NCI-H146 treated with DMSO at 0.1 percent for 48 hours (cell line): ENCODE results near the gene ADAM33.
A peak's percentile ranks its signal among the peaks of the same experiment; 100 is the strongest.

ENCODE experiments used
- DNase-seq: peaks from one replicate; lab custom pipeline; 2025; ENCODE audit not compliant: unreplicated experiment; lab: John Stamatoyannopoulos, UW

ADAM33 gene

DNA sequence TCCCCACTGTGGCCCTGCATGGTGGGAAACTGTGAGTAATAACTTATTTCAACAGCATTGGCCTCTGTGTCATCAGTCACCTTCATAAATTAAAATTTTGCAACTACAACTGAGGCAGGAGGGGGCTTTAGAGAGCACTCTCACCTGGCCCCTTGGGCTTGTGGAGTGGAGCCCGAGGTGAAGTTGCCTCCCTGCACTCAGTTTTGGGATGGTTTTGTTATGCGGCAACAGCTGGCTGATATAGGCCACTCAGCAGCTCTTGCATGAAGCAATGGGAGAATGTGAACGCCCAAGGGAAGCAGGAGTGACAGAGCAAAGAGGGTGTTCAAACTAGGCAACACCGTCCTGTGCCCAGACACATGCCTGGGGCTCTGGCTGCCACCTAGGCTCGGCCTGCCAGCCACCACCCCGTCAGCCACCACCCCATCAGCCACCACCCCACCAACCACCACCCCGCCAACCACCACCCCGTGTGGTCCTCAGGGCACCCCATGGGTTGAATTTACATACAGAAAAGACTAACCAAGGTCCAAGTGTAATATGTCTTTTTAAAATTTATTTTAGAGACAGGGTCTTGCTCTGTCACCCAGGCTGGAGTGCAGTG lies 14.3 kb downstream of the ADAM33 start:
- DNase-seq: no peak

DNA sequence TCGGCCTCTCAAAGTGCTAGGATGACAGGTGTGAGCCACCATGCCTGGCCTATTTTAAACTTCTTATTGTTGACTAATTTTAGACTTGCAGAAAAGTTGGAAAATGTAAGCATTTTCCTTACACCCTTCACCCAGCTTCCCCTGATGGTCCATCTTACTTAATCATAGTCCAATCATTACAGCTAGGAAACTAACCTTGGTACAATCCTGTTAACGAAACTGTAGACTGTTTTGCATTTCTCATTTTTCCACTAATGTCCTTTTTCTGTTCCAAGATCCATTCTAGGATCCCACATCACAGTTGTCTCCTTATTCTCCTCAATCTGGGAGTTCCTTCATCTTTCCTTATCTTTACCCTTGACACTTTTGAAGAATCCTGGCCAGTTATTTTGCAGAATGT lies 18.0 kb downstream of the ADAM33 start:
- no peak for DNase-seq

DNA sequence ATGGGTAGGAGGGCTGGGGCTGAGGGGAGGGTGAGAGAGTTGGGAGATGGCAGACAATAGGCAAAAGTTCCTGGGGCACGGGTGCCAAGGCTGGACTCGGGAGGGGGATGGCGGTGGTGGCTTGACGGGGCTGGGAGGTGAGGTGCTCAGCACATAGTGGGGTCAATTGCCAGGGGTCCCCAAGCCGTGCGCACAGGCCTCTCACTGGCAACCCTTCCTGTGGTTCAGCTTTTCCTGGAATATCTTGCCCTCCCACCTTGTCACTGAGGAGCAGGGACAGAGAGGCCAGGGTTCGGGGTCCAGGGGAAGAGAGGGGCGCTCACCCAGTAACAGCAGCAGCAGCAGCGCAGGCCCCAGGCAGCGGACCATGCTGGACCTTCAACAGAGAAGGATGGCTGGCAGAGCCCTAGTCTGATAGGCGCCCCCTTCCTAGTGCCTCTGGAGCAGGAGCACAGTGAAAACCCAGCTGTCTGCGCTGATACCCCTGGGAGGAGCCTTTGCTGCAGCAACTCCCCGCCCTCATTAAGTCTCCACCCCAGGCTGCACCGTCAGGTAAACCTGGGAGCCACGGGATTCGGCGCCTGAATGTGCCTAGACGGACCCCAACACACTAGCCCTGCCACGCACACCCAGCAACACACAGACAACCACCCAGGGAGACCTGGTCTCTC lies 18.6 kb downstream of the ADAM33 start, which contains the start of gene GFRA4:
Gene GFRA4, minus strand, starts transcription at position 369 of the 671 bp plus-strand sequence. Its CDS starts 0 bp downstream, at position 369.
- DNase-seq: no peak

DNA sequence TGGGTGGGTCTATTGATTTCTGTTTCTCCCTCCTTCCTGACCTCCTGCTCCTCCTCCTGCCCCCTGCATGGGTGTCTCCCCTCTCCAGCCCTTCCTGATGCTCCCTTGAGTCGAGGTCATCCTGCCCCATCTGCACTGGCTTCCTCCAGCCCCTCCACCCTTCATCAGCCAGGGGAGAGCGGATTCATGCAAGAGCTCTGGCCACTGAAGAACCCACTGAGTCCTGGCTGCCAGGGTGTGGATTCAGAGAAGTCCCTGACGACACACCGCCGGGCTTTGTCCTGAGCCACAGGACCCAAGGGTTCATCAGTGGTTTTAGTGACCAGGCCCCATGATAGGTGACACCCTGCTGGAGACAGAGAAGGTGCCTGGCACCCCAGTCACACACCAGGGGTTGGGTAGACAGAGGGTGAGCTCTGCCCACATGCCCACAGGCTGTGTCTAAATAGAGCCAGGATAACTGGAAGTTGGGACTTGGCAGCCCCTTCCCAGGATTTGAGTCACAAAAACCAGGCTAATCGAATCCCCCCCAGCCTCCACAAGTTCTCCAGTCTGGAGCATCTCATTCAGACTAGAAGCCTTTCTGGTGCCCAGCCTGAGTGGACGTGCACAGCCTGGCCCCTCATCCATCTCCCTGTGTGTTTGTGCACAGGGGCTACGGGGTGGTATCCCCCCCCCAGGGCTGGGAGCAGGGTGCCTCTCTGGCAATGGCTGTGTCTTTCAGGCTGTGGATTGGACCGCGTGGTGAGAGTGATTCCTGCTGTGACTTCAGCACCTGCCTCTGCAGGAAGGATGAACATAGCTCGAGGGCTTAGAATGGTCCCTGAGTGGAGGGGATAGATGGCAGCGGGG lies 19.8 kb downstream of the ADAM33 start:
- peak; percentile 35 for DNase-seq

DNA sequence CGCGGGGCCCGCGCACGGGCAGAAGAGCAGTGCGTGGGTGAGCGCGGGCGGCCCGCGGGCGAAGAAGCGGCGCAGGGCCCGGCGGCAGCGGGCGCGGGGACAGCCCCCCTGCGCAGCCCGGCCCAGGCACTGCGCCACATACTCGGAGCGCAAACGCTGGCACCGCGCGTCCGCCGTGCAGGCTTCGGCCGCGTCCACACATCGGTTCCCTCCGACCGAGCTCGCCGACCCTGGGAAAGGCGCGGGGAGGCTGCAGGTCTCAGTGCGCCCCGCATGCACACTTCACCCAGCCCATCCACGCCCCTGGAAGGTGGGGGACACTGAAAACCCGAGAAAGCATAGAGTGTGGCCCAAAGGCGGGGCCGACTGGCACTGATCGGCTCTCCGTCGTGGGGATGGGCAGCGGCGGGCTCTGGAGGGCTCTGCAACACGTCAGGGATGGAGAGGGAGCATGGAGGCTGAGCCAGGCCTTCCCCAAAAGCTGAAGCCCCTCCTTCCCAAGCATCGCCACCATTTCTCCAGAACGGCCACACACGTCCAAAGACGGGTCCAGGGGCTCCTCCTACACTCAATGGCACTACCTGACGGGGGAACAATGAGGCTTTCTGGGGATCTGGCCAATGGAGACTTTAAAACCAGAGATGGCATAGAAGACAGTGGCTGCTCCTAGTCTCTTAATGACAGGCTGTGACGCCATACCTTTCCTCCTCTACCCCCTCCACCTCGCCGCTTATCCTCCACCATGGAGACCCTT lies 20.6 kb downstream of the ADAM33 start:
- no peak for DNase-seq

DNA sequence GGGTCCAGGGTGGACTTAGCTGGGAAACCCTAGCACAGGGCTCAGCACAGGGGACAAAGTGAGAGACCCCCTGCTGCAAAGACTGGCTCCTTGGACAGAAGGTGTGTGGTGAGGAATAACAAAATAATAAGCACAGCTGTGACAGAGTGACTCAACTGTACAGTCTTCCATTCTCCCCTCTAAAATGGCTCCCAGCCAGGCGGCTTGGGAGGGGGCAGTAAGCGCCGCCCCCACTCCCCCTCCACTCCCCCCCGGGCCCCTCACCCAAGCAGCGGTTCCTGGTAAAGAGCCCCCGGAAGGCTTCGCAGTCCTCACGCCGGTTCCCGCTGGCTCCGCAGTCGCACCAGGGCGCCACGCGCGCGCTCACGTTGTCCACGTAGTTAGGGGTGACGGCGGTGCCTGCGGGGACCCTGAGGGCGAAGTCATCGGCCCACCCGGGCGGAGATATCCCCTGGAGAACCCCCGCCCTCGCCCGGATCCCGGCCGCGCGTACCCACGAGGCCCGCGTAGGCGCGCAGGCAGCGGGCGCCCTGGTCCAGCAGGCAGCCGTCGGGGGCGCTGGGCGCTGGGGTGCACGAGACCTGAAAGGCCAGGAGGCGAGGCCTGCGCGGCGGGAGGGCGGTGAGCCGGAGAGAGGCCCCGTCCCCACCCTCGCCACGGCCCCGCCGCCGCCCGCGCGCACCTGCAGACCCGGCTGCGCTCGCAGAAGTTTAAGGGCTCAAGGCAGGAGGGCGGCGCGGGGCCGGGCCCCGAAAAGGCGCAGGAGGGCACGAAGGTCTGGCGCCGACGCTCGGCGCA lies 21.3 kb downstream of the ADAM33 start:
- DNase-seq: no peak

DNA sequence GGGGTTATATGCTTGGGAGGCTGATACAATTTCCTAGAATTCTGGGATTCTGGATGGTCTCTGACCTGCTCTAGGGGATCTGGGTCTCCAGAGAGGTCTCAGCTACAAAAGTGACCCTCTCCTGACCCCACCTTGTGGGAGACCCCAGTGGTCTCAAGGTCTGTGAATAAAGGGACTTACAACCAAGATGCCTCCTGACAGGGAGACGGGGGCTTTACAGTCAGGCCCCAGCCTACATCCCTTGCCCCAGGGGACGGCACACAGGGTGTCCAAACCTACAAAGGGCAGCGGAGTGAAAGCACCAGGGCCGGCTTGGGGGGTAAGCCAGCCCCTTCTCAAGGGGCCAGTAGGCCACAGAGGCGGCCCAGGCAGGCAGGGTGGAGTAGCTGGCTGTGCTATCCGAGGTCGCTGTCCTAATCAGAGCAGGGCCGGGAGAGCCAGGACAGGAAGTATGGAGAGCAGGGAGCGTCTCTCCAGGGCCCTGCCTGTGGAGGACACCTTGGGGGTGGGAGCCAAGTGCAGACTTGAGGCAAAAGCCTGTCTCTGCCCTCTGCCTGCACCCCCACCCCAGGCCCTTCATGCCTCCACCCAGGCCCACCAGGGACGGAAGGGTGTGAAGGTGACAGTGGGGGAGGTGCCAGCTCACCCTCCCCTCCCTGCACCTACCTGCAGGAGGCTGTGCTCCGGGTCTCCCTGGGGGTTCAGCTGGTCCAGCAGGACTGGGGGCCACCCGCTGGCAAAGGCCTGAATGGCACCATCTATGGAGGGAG lies 22.1 kb downstream of the ADAM33 start:
- DNase-seq: no peak

DNA sequence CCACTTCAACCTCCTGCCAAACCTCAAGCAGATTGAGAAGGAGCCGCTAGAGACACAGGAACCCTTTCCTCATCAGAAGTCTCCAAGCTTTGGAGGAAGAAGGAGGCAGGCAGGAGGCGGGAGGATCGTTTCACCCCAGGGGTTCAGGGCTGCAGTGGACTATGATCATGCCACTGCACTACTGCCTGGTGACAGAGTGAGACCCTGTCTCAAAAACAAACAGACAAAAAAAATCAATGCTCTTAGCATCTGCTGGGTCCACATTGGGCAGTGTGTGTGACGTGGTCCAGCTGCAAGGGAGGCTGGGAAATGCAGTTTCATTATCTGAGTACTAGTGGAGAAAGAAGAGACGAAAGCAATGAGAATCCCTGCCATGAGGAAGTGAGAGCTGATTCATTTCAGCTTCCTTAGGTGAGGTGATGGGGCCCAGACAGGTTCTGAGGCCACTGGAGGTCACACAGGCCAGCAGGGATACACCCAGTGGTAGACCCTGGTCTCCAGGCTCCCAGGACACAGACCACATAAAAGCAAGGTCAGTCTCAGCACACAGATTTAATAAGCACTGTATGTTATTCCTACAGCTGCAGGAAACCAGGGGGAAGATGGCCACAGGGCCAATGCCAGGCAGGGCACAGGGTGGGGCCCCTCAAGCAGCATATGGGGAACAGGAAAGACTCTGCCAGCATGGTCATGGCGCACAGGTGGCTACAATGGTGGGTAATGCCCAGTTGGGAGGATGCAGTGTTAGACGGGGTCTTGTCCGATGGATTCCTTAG lies 22.9 kb downstream of the ADAM33 start:
- DNase-seq: no peak

DNA sequence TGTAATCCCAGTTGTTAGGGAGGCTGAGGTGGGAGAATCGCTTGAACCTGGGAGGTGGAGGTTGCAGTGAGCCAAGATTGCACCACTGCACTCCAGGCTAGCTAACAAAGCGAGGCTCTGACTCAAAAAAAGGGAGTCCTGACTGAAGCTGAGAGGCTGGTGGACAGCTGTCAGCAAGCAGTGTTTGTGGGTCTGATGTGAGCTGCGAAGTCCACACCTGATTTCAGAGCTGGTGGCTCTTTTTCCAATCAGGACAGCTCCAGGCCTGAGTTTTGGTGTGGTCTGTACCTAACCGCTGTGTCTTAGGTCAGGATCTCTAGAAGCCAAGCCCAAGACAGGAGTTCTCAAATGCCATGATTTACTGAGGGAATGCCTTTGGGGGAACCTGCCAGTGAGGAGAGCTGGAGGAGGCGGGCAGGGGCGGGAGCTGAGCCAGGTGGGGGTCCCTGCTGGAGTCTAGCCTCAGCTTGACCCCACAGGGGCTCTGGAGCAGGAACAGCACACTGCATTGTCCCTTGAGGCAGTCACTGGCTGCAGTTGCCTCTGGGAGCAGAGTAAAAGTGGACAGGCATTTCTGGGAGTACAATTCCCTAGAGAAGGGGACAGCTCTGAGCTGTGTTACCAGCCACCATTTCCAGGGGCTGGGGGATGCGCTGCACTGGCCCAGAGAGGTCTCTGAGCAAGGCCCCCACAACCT lies 23.6 kb downstream of the ADAM33 start:
- no peak for DNase-seq

DNA sequence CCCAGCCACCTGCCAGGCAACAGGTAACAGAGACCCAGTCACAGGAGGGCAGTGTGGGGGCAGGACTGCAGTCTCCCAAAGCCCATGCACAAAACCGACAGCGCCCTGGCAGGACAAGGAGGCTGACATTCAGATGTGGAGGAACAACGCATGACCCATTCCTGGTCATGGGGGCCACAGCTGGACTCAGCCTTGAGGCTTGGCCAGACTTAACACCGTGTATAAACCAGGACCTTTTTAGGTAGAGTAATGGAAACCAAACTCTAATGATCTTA lies 26.7 kb downstream of the ADAM33 start:
- no peak for DNase-seq

DNA sequence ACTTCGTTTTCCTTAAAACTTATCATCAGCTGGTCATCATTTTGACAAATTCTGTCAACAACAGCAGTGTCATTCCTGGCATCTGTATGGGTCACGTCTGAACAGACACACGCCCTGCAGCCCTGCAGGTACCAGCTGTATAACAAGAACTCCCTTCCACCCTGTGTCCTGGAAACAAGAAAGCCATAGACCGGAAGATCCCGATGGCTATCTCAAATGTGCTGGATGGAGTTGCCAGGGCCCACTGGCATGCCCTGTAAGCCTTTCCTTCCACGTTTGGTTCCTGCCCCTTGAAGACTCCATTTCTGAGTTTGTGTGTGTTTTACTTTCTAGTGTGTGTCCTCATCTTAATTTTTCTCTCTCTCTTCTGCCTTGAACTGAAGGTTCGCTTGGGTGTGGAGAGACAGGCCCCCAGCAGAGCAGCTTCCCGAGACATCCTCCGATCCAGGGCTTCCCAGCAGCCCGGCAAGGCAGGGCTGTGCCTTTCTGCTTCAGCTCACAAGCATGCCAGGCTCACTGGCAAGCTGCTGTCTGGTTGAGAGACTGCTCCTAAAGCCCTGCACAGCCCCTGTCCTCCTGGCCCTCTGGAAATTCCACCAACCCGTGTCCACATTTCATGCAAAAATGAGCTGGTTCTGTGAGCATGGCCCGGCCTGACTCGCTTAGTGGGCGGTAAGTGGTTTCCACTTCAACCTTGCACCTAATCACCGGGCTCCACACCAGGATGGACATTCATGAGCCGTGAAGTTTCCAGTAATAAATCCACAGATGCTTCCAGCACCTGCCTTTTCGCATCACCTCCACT lies 27.3 kb downstream of the ADAM33 start:
- DNase-seq: no peak

DNA sequence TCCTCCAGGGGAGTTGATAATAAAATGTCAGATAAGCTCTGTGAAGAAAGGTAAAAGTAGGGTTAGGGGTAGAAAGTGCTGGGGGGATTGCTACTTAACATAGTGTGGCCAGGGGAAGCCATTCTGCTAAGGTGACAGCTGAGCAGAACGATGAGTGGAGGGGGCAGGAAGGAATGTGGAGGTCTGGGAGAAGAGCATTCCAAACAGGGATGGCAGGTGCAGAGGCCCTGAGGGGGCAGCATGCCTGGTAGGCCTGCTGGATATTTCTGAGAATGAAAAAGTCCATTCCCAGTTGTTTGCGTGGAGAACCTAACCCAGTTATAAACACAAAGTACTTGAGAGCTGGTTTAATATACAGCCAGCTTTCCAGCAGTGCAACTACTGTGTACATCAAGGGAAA lies 27.9 kb downstream of the ADAM33 start:
- no peak for DNase-seq

DNA sequence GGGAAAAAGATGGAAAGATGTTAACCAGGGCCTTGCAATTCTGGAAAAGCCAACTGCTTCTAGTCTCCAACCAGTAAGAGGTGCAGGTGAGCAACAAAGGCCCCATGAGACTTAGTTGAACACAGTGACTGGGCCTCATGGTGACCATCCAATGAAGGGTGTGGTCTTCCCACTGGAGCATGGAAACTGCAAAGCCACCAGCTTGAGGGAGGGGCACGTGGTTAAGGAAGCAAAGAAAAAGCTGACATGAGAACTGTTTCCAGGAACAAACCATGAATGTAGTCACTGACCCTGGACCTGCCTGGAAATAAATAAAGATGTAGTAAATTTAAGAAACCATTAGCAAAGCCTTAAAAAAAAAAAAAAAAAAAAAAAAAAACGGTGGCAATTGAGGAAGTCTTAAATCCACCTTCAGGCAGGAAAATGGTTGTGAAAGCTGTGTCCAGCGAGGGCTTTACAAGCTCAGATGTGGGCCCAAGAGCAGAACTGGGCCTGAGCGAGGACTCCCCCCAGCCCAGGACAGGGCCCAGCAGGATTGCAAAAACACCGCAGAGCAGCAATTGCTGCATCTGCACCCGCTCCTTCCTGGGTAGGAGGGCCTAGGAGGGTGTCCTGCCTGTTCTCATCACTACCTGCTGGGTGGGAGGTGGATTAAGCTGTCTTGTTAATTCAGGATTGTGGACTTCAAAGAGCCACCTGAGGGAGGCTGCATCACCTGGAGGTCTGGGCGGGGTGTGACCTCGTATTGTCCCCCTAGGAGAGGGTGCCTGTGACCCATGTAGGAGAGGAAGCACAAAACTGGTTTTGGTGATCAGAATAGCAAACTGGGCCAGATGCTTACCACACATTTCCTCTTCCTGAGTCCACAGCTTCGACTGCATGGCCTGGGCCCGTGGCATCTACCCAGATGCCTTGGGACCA lies 28.9 kb downstream of the ADAM33 start:
- no peak for DNase-seq

DNA sequence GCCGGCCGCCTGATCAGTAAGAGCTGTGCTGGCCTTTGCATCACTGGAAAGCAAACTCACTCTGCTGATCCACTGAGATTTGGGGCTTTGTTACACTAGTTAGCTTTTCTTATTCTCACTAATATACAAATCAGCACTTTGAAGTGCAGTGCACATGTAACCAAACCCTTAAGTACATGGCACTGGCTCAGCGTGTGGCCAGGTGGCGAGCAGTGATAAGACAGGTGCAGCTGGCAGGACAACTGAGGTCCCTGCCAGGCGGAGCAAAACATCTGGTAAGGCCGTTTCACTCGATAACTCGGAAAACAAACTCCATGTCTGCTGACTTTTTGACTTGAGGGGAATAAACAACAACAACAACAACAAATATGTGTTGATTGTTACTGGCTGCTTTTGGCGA lies 29.6 kb downstream of the ADAM33 start:
- DNase-seq: no peak

DNA sequence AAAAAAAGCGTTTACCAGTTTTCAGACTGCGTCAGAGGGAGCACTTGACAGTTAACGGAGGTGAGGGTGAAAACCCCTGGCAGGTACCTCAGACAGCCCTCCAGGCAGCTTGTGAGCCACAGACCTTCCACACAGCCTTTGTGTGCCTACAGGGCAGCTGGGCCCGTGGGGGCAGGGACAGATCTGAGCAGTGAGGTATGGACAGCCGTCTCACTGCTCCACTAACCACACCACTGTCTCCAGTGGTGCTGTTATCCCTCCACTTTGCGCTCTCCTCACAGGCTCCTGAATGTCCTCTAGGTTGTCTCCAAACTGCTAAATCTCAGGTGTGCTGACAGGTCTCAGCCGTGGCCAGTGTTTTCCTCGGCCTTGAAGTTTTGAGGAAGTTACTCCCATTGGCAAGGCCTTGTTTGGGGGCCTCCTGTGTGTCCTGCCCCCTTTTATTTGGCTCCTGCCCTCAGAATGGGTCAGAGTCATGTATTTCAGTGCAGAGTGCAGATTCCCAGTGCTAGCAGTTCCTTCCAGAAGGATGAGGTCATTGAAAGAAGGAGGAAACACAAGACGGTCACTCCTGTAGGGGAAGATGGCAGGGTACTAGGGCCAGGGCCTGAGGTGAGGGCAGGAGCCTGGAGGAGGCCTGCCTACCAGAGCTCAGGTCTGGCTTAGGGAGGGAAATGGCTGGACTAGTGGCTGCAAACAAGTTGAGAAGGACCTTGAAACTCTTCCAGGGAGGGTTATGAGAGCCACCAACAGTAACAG lies 30.4 kb downstream of the ADAM33 start:
- DNase-seq: no peak

DNA sequence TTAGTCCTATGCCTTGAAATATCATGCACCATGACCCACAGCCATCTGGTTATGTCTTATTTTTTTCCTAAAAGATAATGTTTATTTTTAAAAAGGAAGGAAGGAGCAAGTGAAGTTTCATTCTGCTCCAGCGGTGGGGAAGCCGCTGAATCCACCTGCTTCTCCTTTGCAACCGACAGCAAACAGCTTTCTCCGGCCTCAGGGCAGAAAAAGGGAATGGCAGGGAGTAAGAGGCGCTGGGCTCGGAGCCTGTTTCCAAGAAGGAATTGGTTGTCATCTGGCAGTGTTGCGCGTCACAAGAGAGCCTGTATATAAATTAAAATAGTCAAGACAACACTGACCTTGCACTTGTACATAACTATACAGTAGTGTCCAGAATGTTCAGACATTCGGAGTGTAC lies 32.9 kb downstream of the ADAM33 start:
- no peak for DNase-seq
